GM10266 (cell line): Measurements from ENCODE around the gene KCNK5.

Source experiments
- DNase-seq: peaks from one replicate; pipeline ENCODE4 v3.0.0; 2012; ENCODE audit errors: extremely low spot score
- CTCF ChIP-seq: IDR thresholded peaks from 2 replicates; pipeline ENCODE4 v1.5.1; 2012; ENCODE audit warnings: mild to moderate bottlenecking, low read depth; ENCODE audit not compliant: control insufficient read depth, insufficient read depth; ENCODE audit errors: missing control alignments

KCNK5 gene

DNA sequence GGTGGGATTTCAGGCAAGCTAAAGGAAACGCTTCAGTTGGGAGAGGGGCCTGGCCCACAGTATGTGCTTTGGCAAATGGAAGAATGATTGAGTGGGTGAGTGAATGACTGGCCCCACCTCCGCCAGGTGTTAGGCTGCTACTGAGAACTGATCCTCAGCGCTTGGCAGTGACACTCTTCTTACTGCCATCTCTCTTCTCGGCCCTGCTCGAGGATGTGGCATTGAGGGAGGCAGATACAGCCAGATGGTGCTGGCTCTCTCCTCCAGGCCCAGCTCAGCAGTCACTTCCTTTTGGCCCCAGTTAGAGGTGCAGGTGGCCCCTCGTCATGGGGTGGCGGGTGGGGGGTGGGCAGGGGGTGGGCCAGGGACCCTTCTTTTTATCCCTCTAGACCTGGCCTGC is 38.9 kb upstream of the KCNK5 start:
- no peak for TF ChIP-seq CTCF

GRCh38 chr6:39266782-39267355 is 37.6 kb upstream of the KCNK5 start:
- DNase-seq: no peak
- no peak for TF ChIP-seq CTCF

More for the DNA sequence above, 38.9 kb upstream of the KCNK5 start:
- no peak for DNase-seq

DNA sequence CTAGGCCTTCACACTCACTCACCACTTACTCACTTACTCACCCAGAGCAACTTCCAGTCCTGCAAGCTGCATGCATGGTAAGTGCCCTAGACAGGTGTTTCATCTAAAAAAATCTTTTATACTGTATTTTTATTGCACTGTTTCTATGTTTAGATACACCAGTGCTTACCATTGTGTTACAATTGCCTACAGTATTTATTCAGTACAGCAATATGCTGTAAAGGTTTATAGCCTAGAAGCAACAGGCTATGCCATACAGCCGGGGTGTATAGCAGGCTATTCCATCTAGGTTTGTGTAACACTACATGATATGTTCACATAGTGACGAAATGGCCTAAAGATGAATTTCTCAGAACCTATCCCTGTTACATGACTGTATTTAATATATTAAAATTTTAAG is 37.1 kb upstream of the KCNK5 start:
- no peak for TF ChIP-seq CTCF
- no peak for DNase-seq

DNA sequence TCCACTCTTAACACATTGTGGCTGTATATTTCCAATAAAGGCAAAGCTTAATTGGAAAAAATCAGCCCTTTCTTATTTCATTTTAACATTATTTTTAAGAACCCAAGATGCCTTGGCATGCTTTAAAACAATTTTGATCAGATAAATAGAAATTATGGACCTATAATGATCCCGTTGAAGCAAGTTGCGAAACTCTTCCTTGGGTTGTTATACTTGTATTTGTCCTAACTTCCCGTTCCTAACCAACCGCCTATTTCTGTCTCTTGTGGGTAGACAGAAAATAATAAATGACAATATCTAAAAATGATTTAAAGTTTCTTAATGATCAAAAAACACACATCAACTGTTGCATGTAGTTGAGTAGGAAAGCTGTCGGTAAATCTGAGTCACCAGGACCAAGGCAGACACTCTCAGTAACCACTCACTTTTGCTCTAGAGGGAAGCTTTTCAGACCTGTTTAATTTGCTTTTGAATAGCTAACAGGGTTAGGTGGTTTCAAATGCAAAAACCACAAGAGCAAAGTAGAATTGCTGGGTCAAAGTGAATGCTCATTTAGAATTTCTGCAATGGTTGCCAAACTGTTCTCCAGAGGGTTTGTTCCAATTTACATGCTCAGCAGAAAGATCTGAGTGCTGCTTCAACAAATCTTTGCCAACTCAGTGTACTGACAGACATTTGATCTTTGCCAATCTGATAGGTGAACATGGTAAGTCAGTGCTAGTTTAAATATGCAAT is 34.2 kb upstream of the KCNK5 start:
- TF ChIP-seq CTCF: no peak
- DNase-seq: no peak

GRCh38 chr6:39261751-39262150 is 32.5 kb upstream of the KCNK5 start:
- DNase-seq: no peak
- TF ChIP-seq CTCF: no peak

DNA sequence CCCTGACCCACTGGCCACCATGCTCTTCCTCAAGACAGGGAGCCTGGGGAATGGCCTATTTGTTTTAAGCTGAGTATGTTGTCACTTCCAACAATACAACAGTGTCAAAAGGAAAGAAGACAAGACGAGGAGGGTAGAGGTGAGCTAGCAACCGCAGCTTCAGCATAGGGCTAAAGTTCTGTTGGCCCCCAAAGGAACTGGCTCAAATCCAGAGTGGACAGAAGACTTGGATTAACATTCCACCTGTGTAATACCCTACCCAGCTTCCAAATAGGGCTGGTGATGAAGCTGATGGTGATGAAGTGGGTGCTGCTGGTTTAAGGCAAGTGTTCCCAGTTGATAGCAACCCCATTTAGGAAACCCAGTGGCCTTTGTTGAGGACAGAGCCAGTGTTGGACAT is 31.7 kb upstream of the KCNK5 start:
- DNase-seq: no peak
- no peak for TF ChIP-seq CTCF

DNA sequence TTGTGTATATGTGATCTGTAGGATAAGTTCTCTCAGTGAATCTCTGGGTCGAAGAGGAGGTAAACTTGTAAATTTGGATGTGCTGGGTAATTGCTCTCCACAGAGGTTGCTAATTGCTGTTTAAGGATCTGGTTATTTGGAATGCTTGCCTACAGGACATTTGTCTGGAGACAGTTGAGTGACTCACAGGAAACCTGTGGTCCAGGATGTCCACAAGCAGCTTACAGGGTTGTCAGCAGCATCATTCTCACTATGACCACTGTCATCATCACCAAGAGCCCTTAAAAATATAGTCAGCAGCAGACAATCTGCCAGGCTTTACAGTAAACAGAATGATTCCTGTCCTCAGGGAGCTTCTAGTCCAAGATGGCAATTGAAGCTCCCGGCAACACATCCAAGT is 31.2 kb upstream of the KCNK5 start:
- no peak for TF ChIP-seq CTCF
- DNase-seq: no peak
